GM19035 (cell line): Measurements from ENCODE around the gene BFSP2.

Experiments used
- ATAC-seq: cut with Tn5 transposase; IDR thresholded peaks from one replicate; pipeline ENCODE4 v1.9.1; 2021; ENCODE audit not compliant: unreplicated experiment

Gene BFSP2, protein sequence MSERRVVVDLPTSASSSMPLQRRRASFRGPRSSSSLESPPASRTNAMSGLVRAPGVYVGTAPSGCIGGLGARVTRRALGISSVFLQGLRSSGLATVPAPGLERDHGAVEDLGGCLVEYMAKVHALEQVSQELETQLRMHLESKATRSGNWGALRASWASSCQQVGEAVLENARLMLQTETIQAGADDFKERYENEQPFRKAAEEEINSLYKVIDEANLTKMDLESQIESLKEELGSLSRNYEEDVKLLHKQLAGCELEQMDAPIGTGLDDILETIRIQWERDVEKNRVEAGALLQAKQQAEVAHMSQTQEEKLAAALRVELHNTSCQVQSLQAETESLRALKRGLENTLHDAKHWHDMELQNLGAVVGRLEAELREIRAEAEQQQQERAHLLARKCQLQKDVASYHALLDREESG

DNA sequence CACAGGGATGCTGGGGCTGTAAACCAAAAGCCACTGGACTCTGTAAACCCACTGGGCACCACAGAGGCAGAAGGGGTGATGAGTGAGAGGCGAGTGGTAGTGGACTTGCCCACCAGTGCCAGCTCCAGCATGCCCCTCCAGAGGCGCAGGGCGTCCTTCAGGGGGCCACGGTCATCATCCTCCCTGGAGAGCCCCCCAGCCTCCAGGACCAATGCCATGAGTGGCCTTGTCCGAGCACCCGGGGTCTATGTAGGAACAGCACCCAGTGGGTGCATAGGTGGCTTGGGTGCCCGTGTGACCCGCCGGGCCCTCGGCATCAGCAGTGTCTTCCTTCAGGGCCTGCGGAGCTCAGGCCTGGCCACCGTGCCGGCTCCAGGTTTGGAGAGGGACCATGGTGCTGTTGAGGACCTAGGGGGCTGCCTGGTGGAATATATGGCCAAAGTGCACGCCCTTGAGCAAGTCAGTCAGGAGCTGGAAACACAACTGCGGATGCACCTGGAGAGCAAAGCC is at the start of gene BFSP2:
Gene BFSP2, plus strand, starts transcription at position 51 of the 510 bp plus-strand sequence. Its CDS starts 28 bp downstream, at position 79.
- no peak for ATAC-seq

DNA sequence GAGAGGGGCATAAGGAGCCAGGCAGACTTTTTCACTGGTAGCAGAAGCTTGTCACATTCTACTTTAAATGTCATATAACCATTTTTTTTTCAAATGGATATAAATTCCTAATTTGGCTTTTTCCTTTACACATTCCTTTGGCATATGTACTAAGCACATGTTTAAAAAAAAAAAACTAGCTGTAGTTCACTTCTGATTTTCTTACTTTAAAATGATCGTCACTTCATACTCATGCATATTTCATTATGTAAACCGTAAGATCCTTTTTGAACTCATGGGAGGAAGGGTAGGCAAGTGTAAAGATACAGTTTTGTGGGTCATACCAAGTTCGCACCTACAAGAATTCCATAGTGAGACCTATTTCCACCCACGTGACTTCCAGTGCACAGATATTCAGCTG is 45.1 kb upstream of the BFSP2 start:
- ATAC-seq = no peak

DNA sequence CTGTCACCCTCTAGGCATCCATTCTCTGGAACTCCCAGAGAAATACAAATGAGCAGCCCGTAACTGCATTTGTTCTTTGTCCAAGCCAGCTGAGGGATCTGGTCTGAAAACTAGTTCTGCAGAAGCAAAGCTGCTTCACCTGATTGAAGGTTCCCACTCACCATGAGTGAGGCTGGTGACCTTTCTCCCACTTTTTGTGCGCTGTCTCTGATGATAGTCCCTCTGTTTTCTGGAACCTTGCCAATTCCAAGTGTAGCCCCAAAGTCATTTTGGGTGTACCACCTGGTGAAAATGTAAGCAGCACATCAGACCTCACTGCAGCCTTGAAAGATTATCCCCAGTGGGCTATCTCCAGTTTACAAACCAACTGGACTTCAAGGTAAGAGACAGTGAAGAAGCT is 39.4 kb upstream of the BFSP2 start:
- ATAC-seq = no peak

DNA sequence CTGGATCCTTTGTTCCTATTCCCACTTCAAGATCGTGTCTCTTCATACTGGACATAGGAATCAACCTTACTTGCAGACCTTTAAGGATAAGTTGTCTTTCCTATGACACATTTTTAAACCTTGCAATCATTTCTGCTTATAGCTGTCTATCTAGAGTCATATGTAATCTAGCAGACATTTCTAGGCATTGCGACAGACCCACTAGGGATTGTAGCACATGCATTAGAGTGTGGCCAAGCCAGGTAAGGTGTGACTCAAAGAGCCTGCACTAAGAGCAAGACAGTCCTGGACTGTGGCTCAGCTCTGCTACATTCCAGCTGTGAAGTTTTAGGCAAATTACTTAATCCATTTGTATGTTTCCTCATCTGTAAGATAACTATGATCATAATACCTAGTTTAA is 38.8 kb upstream of the BFSP2 start:
- no peak for ATAC-seq

DNA sequence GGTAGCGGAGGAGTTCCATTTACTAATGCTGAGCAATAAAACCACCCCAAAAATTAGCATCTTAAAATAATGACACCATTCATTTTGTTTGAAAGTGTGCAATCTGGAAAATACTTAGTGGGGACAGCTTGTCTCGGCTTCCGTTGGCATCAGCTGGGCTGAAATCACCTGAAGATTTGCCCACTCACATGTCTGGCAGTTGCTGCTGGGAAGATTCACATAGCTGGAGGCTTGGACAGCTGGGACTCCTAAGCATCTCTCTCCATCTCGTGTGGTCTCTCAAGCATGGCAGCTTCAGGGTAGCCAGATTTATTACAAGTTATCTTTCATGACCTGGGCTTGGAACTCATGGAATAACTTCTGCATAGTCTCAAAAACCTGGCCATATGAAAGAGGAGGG is 38.4 kb upstream of the BFSP2 start:
- ATAC-seq = no peak

DNA sequence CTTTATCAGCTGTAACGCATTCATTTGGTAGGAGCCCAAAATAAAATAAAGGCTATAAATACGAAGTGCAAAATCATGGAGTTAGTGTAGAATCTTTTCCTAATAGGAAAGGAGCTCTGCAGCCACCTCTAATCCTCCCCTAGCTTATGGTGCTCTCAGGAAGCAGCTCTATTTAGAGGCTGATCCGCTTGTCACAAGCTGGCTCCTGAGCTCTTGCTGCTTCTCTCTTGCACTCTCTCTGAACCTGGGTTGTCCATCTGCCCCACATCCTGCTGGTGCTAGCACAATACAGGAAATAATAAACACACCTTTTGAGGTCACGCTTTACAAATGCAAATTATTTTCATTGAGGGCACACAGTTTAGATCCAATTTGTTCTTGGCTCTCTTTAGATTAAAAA is 37.3 kb upstream of the BFSP2 start:
- ATAC-seq = no peak

DNA sequence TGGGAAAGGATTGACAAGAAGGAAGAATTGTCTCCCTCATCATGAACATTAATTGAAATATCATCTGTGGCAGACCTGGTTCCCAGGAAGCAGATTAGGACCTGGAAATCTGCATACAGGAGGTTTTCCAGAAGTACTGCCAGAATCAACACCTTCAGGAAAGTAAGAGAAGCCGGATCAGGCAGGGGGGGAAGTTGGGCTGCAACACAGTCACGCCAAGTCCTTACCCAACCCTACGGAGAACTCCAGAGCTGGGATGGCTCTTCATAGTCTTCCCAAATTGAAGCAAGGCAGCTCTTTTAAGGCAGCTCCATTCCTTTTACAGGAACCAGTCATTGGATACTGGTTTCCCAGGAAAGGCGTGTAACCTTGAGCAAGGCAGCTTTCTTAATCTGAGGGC is 35.2 kb upstream of the BFSP2 start:
- no peak for ATAC-seq

DNA sequence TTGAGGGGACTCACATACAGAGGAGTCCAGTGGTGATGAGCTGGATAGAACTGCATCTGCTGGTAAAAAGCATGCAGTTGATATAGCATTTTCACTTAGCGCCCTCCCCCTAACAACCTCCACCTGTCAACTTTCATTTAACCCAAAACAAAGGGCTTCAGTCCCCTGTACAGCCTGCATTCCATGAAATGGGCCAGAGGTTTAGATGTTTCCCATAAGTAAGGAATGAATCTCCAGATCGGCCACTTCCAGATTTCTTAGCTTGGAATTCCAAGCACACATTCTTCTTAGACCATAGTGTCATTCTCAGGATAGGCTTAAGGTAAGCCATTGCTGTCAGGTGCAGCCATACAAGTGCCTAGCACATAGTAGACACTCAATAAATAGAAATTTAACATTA is 32.9 kb upstream of the BFSP2 start:
- ATAC-seq = no peak

DNA sequence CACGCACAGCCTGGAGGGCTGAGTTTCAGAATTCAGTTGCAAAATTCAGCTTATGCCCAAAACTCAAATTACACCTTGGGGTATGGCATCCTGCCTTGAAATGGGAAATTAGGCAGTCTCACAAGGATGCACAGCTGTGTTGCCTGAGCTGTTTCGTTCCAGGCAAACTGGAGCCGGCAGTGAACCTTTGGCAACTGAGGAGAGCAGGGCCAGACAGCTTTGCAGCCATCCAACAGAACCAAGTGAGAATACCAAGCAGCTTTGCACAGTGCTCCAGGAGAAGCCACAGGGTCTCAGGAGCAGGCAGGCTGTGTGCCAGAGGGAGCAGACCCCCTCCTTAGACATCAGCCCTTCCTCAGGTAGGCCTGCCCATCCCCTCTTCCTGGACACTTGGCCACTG is 32.5 kb upstream of the BFSP2 start:
- no peak for ATAC-seq

DNA sequence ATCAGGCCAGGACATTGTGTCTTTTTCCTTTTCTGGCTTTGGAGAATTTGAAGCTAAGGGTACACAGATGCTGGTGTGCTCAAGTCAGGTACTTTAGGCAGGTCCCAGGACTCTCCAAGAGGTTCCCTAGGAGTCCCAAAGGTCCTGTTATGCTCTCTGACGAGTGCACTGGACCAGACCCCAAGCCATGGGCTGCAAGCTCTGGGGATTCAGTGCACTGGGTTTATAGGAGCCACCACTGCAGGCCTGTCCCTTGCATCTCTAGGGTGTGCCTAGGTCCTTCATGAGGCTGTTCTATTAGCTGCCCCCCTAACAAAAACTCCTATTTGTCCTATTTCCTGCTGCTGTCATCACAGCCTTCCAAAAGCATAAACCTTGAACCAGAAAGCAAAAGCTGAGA is 31.9 kb upstream of the BFSP2 start:
- ATAC-seq = no peak

DNA sequence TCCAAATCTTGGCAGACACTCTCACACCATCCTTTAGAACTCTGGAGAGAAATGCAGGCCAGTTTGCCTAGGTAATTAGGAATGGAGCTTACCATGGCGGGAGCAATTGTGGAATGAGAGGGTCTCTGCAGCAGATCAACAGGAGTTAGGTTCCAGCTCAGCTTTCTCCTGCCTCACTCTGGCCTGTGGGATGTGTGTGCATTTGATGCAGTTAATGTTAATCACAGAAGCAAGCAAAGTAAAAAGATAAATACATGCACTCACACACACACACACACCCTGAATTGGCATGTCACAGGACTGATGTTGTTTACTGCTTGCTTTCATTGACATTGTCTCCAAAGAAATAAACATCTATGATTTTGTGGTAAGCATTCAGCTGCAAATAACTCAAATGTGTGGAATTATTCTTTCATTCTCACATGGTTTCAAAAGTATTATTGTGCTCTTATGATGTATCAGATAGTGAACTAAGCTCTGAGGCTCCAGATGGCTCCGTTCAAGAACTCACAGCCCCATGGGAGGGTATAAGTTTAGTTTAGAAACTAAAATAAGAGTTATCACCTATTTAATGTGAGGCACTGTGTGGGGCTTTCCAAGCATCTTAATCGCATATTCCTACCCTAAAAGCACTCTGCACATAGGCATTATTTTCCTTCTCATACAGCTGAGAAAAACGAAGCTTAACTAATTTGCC is 31.3 kb upstream of the BFSP2 start:
- ATAC-seq = no peak

DNA sequence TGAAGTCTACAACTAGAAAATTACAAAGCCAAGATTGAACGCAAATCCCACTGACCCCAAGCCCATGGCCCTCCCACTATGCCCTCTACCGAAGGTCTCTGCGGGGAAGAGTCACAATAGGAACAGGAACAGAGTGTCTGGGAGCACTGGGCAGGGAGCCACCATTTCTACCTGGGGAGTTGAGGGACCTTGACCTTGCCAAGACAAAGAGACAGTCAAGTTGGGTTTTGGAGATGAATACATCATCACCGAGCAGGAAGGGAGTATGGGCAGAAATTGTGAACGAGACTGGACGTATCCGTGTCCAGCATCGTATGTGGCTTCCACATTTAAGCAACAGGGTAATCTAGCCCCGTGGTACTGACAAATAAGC is 30.8 kb upstream of the BFSP2 start:
- ATAC-seq = no peak

DNA sequence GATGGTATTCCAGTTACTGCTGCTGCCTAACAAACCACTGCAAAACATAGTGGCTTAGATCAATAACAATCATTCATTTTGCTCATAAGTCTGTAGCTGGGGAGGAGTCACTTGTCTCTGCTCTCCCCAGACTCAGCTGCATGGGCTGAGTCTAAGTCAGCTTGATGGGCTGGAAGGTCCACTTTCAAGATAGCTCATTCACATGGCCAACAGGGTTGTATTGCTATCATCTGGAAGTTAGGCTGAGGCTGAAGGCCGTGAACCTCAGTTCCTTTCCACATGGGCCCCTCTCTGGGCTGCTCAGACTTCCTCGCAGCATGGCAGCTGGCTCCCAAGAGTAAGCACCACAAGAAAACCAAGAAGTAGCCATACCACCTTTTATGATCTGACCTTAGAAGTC is 28.7 kb upstream of the BFSP2 start:
- ATAC-seq = no peak

DNA sequence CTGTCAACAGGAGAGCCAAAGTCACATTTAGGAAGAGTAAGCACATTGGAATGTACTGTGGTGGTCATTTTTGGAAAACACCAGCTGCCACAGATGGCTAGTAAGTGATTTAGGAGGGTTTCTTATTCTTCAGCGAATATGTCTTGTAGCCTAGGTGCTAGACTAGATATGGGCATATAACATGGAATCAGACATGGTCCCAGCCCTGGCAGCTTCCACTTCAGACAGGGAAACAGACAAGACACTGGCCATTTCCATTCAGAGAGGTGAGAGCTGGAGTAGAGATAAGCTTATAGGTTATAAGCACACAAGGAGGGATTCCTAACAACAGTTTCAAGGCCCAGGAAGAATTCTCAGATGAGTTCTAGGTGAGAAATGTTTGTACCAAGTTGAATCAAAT is 28.2 kb upstream of the BFSP2 start:
- no peak for ATAC-seq

DNA sequence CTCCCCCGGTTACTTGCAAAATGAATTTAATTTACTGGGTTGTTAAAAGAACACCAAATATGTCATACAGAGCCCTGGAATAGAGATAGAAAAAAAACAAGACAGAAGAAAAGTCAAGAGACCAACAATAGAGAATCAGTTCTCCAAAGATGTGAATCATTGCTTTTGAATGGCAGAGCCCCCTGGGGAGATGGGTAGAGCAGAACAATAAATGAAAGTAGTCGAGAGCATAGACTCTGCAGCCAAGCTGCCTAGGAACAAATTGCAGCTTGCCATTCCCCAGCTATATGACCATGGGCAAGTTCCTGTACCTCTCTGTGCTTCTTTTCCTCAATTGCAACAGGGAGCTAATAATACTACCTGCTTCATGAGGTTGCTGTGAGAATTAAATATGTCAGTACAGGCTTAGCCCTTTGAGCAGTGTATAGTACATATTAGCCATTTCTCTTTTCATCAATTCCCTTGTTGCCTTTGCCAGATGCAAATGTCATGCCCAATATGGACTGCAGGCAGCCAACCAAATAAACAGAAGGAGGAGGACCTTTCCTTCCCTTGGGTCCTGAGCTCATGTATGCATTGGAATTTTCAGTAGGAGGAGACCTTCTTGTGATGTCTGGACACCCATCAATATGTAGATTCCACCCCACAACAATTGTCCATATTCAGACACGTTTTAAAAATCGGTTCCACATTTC is 25.0 kb upstream of the BFSP2 start:
- ATAC-seq = no peak

DNA sequence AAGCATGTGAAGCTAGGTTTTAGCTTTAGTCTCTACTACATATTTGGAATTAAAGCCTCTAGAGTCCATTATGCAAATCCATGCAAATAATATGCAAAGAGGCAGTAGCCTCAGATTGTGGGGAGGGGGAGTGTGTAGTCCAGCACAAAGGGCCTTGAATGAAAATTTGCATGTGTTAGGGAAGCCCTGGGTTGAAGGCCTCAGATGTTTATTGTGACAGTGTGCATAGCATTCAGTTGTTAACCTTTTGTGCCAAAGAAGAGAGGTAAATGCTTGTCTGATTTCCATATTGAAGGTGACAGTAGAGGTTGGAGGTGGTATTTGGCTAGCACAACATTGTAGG is 24.5 kb upstream of the BFSP2 start:
- no peak for ATAC-seq

DNA sequence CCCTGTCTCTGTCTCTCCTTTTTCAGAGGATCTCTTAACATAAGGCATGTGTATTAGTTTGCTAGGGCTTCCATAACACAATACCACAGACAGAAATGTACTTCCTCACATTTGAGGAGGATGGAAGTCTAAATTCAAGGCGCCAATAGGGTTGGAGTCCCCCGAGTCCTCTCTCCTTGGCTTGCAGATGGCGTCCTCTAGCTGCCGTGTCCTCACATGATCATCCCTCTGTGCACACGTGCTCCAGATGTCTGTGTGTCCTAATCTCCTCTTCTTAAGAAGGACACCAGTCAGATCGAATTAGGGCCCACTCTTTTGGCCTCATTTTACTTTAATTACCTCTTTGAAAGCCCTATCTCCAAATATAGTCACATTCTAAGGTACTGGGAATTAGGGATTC is 23.0 kb upstream of the BFSP2 start:
- ATAC-seq = no peak

DNA sequence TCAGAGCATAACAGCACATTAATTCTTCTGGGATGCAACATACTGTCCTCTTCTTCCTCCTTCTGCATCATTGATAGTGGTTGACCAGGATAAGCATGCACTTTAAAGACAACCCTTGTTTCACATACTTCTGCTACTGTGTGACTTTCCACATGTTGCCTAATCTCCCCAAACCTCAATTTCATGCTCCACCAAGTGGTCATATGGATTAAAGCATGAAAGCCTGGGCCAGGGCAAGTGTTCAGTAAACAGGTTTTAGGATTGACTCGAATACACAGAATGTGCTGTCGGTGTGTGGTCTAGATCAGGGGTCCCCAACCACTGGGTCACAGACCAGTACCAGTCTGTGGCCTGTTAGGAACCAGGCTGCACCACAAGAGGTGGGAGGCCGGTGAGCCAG is 22.5 kb upstream of the BFSP2 start:
- no peak for ATAC-seq

DNA sequence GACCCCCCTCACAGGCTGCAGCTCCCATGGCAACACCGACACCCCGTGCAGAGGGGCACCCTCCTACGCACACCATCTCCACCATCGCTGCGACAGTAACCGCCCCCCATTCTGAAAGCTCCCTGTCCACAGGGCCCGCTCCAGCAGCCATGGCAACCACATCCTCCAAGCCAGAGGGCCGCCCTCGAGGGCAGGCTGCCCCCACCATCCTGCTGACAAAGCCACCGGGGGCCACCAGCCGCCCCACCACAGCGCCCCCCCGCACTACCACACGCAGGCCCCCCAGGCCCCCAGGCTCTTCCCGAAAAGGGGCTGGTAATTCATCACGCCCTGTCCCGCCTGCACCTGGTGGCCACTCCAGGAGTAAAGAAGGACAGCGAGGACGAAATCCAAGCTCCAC is 19.9 kb upstream of the BFSP2 start:
- ATAC-seq = no peak

DNA sequence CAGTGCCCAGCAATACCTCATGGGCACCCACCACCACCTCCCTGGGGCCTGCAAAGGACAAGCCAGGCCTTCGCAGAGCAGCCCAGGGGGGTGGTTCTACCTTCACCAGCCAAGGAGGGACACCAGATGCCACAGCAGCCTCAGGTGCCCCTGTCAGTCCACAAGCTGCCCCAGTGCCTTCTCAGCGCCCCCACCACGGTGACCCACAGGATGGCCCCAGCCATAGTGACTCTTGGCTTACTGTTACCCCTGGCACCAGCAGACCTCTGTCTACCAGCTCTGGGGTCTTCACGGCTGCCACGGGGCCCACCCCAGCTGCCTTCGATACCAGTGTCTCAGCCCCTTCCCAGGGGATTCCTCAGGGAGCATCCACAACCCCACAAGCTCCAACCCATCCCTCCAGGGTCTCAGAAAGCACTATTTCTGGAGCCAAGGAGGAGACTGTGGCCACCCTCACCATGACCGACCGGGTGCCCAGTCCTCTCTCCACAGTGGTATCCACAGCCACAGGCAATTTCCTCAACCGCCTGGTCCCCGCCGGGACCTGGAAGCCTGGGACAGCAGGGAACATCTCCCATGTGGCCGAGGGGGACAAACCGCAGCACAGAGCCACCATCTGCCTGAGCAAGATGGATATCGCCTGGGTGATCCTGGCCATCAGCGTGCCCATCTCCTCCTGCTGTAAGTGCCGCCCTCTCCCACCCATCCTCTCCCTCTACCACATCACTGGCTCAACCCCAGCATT is 19.2 kb upstream of the BFSP2 start:
- ATAC-seq = no peak

DNA sequence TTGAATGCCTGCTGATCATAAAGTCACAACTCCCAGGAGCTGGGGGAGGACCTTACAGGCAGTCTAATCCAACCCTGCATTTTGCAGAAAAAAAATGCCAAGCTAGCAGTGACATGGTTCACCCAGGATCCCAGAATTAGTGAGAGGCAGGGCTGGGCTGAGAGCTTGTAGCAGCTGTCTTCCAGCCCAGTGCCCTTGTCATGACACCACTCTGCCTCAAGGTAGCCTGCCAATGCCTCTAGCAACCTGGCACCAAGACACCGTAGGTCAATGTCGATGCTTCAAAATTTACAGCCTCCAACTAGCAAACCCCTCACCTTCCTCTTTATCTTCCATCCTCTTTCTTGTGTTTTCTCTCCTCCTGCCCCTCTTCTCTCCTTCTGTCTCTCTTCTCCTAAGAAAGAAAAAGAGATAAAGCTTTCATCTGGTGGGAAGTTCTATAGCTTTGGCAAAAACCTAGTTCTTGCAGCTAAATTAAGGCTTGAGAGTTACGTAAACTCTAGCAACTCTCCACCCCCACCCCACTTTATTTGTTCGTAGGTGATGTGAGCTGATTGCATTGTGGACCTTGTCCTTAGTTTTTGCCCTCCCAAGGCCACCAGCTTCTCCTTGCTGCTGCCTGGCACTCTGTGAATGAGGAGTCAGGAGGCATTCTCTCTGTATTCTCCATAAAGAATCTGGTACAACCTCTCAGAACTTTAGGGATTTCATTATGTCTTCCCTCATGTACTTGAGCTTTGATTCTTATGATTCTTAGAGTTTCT is 18.3 kb upstream of the BFSP2 start:
- no peak for ATAC-seq
